Pancreas (tissue), 10 donors: ENCODE data around the gene GRIK1. TPM values are rescaled to one million over a fixed set of nuclear protein-coding genes. Genes with fewer than 3 reads are reported as not detected.

ENCODE experiments used
- ATAC-seq, 4 donors: fragments of 200-7000 bp; cut with Tn5 transposase; one replicate each; pipeline versions ENCODE4 v1.8.0 to v1.9.1; 2020; ENCODE audit warnings: mild to moderate bottlenecking in 4 of 4, moderate library complexity in 4 of 4
- DNase-seq, 6 donors: peaks; one replicate each; pipeline ENCODE4 v3.0.0-alpha.2; 2020
- FAIRE-seq: peaks from 2 replicates; lab custom pipeline; 2012; peaks lifted over from hg19 to GRCh38; lab: Jason Lieb, UNC
- H3K27ac ChIP-seq, 4 donors: fragments of 200-600 bp; sonication (generic); 1 replicate in 3 of 4; 2 replicates in 1 of 4; pipeline versions ENCODE4 v1.5.0 to v1.8.0; 2020
- H3K27me3 ChIP-seq, 4 donors: fragments of 200-600 bp; one replicate each; pipeline ENCODE4 v1.8.0; 2021
- H3K36me3 ChIP-seq, 3 donors: fragments of 200-600 bp; sonication (generic) in 1 of 3; one replicate each; pipeline versions ENCODE4 v1.5.0 to v1.8.0; 2020 to 2021
- H3K4me1 ChIP-seq, 3 donors: fragments of 200-600 bp; one replicate each; pipeline ENCODE4 v1.8.0; 2021
- H3K4me3 ChIP-seq, 4 donors: fragments of 200-600 bp; sonication (generic) in 2 of 4; one replicate each; pipeline versions ENCODE4 v1.5.0 to v1.8.0; 2020 to 2021
- H3K9me3 ChIP-seq, 4 donors: fragments of 200-600 bp; one replicate each; pipeline ENCODE4 v1.8.0; 2021
- WGBS, 2 donors: extraction: QIAGEN DNeasy Blood & Tissue Kit; methylation state at CpG; one replicate each; pipeline ENCODE4 v1.1.7; 2013; 5-methylcytosine and 5-hydroxymethylcytosine counted together
- intact Hi-C, 3 donors: fragments of 100-400 bp; cut with DNase I; formaldehyde crosslinking; loops; one replicate each; pipeline versions ENCODE4 v1.11.1 to v1.14.2; 2022
- polyA plus RNA-seq, 2 donors: library from polyadenylated mRNA; stranded (reverse); fragments of 200-250 nt; gene quantifications; one replicate each; pipeline ENCODE4 v1.2.3, GENCODE V29; 2013
- total RNA-seq, 6 donors: library from RNA; stranded (reverse); fragmentation: NEBNext Ultra II Directional in 4 of 6; extraction: Animal tissue kit (Norgen Biotek cat#: 25700) in 4 of 6; gene quantifications; one replicate each; pipeline versions ENCODE4 v1.2.1 to v1.2.4, GENCODE V29; 2021 to 2023
- TF ChIP-seq, protein P1 (sequence below), 4 donors: fragments of 200-600 bp; sonication (generic) in 3 of 4; IDR thresholded peaks; one replicate each; pipeline versions ENCODE4 v1.5.0 to v1.8.0; 2021; ENCODE audit warnings: antibody characterized with exemption in 4 of 4
- donor health status: healthy with polysubstance abuse.
- donor health status: DM: no; HTN: no; CAD: no; lungs with moderate emphysema.
- donor health status: DM: no; HTN: no; CAD: no.
- donor health status: control.
- donor health status: control.
- donor health status: Bipolar disorder and iron deficiency.
- donor health status: DM: yes; HTN: yes; CAD: no.
- donor health status: DM: no; HTN: no; CAD: no.
- donor health status: DM: no; HTN: no; CAD: no.
- donor health status: DM: yes; HTN: yes; CAD: no.

The GRIK1 gene
- total and polyA plus RNA-seq, 8 donors, result 0.02 to 0.09 (median 0.08) TPM; not detected in 5

DNA sequence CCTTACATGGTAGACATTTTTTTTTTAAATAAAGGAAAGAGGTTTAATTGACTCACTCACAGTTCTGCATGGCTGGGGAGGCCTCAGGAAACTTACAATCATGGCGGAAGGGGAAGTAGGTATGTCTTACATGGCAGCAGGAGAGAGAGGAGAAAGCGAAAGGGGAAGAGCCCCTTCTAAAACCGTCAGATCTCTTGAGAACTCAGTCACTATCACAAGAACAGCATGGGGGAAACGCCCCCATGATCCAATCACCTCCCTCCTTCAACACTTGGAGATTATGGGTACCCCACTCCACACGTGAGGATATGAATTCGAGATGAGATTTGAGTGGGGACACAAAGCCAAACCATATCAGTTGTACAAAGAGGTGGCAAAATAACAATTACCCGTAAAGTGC lies 301.7 kb downstream of the GRIK1 start:
- H3K9me3 ChIP-seq, result no peaks in the 10 kb centered on the region
- H3K4me1 ChIP-seq, result no peaks in the 10 kb centered on the region
- intact Hi-C loops, result no loop called here
- H3K4me3 ChIP-seq, result no peak overlapping the region
- H3K36me3 ChIP-seq, result no peaks in the 10 kb centered on the region
- DNase-seq (no peak), FAIRE-seq (no peak), ATAC-seq (no peak)
- TF ChIP-seq, protein P1, sequence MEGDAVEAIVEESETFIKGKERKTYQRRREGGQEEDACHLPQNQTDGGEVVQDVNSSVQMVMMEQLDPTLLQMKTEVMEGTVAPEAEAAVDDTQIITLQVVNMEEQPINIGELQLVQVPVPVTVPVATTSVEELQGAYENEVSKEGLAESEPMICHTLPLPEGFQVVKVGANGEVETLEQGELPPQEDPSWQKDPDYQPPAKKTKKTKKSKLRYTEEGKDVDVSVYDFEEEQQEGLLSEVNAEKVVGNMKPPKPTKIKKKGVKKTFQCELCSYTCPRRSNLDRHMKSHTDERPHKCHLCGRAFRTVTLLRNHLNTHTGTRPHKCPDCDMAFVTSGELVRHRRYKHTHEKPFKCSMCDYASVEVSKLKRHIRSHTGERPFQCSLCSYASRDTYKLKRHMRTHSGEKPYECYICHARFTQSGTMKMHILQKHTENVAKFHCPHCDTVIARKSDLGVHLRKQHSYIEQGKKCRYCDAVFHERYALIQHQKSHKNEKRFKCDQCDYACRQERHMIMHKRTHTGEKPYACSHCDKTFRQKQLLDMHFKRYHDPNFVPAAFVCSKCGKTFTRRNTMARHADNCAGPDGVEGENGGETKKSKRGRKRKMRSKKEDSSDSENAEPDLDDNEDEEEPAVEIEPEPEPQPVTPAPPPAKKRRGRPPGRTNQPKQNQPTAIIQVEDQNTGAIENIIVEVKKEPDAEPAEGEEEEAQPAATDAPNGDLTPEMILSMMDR (IDR thresholded peaks at IDR 0.05), result no peak
- WGBS, 2 donors, result 78 to 87% methylated on average over 7 of the region's 7 CpGs
- H3K27ac ChIP-seq, result no peak overlapping the region
- no peaks in the 10 kb centered on the region for H3K27me3 ChIP-seq

- H3K9me3 ChIP-seq, result no peaks in the 10 kb centered on the region
- DNase-seq (no peak), FAIRE-seq (no peak), ATAC-seq (no peak)
- TF ChIP-seq, protein P1 (IDR thresholded peaks at IDR 0.05), result no peak
- no peaks in the 10 kb centered on the region for H3K36me3 ChIP-seq
- intact Hi-C loops, result no loop called here
- WGBS, 2 donors, result 84 to 85% methylated on average over 4 of the region's 4 CpGs
- no peaks in the 10 kb centered on the region for H3K4me1 ChIP-seq
- H3K27me3 ChIP-seq, result no peaks in the 10 kb centered on the region
- no peak overlapping the region for H3K4me3 ChIP-seq
- no peak overlapping the region for H3K27ac ChIP-seq
Observed at GRCh38 chr21:29637553-29637952, 302.2 kb downstream of the GRIK1 start.

DNA sequence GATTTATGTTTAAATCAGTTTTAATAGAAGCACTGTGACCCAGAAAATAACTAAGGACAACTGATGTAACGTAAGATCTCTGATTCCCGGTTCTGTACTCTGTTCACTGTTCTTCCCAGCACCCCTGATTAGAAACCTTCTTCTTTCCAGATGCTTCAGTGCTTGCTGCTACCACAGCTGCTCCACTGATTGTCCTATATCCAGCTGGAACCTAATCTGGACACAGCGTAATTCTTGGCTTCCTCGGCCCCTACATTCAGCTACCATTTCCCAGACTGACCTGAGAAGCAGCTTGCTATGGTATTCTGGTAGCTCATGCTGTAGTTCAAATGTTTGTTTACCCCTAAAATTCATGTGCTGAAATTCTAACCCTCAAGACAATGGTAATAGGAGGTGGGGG lies 302.7 kb downstream of the GRIK1 start:
- FAIRE-seq, result no peak
- Histone ChIP-seq H3K27me3 (no peaks in the 10 kb centered on the region), H3K9me3 (no peaks in the 10 kb centered on the region), H3K36me3 (no peaks in the 10 kb centered on the region), H3K4me3 (no peak overlapping the region), H3K27ac (no peak overlapping the region), H3K4me1 (no peaks in the 10 kb centered on the region)
- TF ChIP-seq, protein P1 (IDR thresholded peaks at IDR 0.05), result no peak
- 93 to 94% methylated on average over 4 of the region's 4 CpGs for WGBS, 2 donors
- ATAC-seq, result no peak
- no peak for DNase-seq
- intact Hi-C loops, result no loop called here

GRCh38 chr21:29634418-29634817 lies 305.4 kb downstream of the GRIK1 start:
- WGBS, 2 donors, result 73 to 76% methylated on average over 4 of the region's 4 CpGs
- FAIRE-seq (no peak), DNase-seq (no peak), ATAC-seq (no peak)
- Histone ChIP-seq H3K27ac (no peak overlapping the region), H3K36me3 (no peaks in the 10 kb centered on the region), H3K9me3 (no peaks in the 10 kb centered on the region), H3K27me3 (no peaks in the 10 kb centered on the region), H3K4me1 (no peaks in the 10 kb centered on the region), H3K4me3 (no peak overlapping the region)
- TF ChIP-seq, protein P1 (IDR thresholded peaks at IDR 0.05), result no peak
- intact Hi-C loops, result no loop called here

DNA sequence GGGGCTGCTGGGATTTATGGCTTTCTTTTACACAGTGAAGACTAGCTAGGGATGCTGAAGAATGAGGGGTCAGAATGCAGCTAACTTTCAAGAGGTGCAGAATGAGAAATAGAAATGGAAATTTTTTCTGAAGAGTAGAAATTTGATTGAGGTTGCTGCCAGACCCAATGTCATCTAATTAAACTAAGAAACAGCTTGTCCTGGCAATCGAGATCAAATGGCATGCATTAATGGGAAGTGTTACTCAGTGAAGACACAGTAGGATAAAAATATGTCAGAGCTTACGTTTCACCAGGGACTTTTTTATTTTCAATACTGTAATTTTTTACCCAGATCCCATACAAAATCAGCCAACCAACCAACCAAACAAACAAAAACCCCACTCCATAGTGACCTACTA lies 306.0 kb downstream of the GRIK1 start:
- DNase-seq (no peak), FAIRE-seq (no peak), ATAC-seq (no peak)
- H3K36me3 ChIP-seq, result no peaks in the 10 kb centered on the region
- no peaks in the 10 kb centered on the region for H3K27me3 ChIP-seq
- H3K9me3 ChIP-seq, result no peaks in the 10 kb centered on the region
- TF ChIP-seq, protein P1 (IDR thresholded peaks at IDR 0.05), result no peak
- no peaks in the 10 kb centered on the region for H3K4me1 ChIP-seq
- no peak overlapping the region for H3K4me3 ChIP-seq
- intact Hi-C loops, result no loop called here
- WGBS, 2 donors, result 83 to 92% methylated on average over 2 of the region's 2 CpGs
- no peak overlapping the region for H3K27ac ChIP-seq
